D721Med (cell line): ENCODE results near the gene KCNMB4.

Experiments
- DNase-seq: peaks from one replicate; pipeline ENCODE4 v3.0.0; 2011; ENCODE audit warnings: low spot score; ENCODE audit not compliant: insufficient read length
- FAIRE-seq: peaks from 2 replicates; lab custom pipeline; 2011; peaks lifted over from hg19 to GRCh38; lab: Jason Lieb, UNC
- TF ChIP-seq, protein P1 (sequence below): IDR thresholded peaks from 2 replicates; pipeline ENCODE4 v1.5.1; 2012; ENCODE audit warnings: mild to moderate bottlenecking, control low read depth; ENCODE audit not compliant: insufficient read depth; ENCODE audit errors: missing control alignments

The KCNMB4 gene

DNA sequence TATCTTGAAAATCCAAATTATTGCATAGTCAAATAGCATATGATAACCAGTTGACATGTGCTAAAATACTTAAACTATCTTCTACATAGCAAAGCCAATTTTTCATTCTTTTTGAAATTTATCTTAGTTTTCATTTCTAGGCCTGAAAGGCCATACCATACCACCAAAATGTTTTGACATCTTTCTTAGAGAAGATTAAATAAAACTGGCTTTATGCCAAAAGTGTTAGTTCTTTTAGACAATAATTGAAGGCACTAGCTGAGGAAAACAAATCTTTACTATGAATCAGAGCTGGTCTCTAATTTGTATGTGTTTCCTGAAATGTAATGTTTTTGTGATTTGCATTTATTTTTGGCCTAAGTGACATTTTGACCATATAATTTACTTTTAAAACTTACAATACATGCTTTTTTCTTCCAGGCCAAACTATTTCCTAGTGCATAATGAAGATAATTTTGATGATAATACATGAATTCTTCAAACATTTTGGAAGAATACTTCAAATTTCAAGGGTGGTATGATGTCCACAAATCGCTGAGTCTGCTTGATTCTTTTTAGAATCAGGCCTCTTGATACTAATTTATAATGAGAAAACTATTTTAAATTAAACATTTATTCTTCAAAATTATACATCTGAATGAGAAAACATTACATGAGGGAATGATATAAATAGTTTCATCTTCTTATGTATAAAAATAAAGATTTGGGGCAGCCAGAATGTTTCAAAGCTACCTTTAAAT, 6.5 kb upstream of the KCNMB4 start:
- TF ChIP-seq, protein P1, sequence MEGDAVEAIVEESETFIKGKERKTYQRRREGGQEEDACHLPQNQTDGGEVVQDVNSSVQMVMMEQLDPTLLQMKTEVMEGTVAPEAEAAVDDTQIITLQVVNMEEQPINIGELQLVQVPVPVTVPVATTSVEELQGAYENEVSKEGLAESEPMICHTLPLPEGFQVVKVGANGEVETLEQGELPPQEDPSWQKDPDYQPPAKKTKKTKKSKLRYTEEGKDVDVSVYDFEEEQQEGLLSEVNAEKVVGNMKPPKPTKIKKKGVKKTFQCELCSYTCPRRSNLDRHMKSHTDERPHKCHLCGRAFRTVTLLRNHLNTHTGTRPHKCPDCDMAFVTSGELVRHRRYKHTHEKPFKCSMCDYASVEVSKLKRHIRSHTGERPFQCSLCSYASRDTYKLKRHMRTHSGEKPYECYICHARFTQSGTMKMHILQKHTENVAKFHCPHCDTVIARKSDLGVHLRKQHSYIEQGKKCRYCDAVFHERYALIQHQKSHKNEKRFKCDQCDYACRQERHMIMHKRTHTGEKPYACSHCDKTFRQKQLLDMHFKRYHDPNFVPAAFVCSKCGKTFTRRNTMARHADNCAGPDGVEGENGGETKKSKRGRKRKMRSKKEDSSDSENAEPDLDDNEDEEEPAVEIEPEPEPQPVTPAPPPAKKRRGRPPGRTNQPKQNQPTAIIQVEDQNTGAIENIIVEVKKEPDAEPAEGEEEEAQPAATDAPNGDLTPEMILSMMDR = no peak
- DNase-seq (no peak), FAIRE-seq (no peak)

DNA sequence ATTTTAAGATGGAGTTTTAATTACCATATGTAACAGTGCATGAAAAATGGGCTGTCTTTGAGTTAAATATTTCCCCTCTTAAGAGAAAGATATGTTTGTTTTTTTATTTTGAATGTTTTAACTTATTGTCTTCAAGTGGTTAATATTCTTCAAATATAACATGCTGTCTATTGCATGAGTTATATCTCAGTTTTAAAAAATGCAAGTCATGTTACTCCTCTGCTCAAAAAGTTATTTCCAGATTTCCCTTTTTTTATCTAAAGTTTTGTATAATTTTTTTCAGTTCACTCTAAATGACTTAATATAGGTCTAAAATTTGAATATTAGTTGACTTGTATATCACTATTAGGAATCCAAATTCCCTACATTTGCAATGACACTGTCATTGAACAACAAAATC, 5.9 kb upstream of the KCNMB4 start:
- FAIRE-seq (no peak), DNase-seq (no peak)
- TF ChIP-seq, protein P1 = no peak

DNA sequence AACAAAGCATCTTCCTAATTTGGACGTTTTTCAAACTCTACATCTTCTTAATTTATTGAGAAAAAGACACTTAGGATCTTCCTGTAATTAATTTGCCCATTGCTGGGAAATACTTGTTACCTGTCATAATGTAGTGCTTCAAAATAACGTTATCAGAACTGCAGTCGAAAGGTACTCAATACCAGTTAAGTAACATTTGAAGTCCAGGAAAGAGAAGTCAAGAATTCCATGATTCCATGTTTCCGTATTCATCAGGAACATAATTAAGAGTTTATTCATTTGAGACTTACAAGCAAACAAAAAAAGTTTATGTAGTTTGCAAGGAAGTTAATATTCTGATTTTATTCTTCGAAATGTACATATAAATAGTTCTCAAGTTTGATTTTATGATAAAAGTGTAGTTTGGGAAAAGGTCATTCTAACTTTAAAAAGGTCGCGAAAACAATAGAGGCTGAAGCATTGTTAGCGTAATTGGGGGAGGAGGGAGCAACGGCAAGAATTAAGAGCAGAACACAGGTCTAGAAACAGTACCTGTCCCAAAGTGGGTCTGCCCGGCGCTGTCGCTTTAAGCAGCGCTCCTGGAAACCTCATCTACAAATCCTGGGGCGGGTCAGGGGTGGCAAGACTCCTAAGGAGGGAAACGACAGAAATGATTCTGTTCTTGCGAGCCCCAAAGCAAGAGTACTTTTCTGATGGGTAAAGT, 1.2 kb upstream of the KCNMB4 start:
- FAIRE-seq = peak; percentile 44
- TF ChIP-seq, protein P1 = no peak
- DNase-seq = no peak

DNA sequence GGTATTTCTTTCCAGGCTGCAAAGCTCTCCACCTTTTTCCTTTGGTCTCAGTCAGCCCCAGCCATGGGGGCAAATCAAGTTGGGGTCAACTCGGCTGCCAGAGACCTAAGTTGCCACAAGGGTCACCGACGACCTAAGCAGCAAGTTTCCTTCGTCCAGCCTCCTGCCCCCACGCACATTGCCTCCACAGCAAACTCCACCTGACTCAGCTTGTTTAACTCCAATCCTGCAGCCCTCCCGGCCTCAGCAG, 767 bp upstream of the KCNMB4 start:
- FAIRE-seq (no peak), DNase-seq (no peak)
- TF ChIP-seq, protein P1 = no peak

DNA sequence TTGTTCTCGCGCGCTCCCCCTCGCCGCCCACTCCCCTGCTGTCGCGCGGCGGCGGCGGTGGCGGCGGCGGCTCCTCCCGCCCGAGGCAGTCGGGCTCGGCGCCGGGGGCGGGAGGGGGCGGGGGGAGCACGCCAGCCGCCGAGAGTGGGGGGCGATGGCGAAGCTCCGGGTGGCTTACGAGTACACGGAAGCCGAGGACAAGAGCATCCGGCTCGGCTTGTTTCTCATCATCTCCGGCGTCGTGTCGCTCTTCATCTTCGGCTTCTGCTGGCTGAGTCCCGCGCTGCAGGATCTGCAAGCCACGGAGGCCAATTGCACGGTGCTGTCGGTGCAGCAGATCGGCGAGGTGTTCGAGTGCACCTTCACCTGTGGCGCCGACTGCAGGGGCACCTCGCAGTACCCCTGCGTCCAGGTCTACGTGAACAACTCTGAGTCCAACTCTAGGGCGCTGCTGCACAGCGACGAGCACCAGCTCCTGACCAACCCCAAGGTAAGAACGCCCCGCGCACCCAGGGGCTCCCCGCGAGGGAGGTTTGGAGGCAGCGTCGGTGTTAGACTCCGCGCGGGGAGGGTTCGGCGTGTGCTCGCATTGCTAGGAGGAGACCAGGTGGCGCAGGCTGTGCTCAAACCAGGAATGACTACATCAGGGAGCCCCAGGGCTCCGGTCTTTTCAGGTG, 629 bp downstream of the KCNMB4 start:
- no peak for DNase-seq
- TF ChIP-seq, protein P1 = no peak
- no peak for FAIRE-seq

DNA sequence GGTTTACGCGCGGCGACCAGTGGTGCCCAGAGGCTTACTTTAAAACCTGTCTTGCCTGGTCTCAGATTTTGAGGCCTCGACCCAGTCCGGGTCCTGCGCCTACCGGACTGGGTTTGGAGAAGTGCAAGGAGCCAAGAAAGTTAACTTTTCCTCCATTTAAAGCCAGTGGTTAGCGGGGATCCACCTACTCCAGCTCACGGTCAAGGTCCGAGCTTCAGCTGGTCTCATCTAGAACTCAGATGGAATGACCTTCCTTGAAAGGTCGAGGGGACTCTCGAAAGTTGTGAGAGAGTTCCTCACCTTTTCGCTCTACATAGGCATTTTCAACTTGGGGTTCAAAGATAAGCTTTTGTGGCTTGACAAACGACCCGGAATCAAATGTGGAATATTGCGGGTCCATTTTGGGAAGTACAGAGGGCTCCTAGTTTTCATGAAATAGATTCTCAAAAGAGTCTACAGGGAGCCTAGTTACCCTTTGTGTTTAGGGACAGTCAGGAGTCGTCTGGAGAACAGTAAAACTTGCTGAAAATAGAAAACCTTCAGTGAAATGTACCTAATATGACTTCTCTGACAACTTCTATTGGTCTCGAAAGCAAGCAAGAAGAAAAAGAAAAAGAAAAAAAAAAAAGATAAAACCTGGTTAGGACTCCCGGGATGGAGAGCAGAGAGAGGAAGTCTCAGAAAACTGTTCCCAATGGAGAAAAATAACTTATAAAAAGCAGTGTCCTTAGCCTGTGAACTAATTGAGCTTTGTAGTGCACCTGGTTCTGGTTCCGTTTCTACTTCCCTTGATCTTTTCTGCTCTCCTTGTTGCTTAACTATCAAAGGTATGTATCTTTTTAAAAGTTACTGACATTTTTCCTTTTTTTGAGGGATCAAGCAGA, 1.4 kb downstream of the KCNMB4 start:
- TF ChIP-seq, protein P1 = no peak
- no peak for DNase-seq
- FAIRE-seq = no peak
